B cell (primary cell): ENCODE measurements around the gene ASTL. TPM values are rescaled to one million over a fixed set of nuclear protein-coding genes. Genes with fewer than 3 reads are reported as not detected.

Experiments used
- ATAC-seq: fragments of 200-7000 bp; cut with Tn5 transposase; one replicate; pipeline ENCODE4 v1.10.0; 2021; ENCODE audit warnings: low read depth, mild to moderate bottlenecking, moderate number of reproducible peaks, moderate library complexity
- CTCF ChIA-PET: fragments of 350-600 bp; sonication (Branson Sonifier 250); formaldehyde crosslinking; loops from one replicate; lab custom pipeline; 2021; ENCODE audit warnings: antibody characterized with exemption, inconsistent platforms; lab: Charles Lee
- POLR2A ChIA-PET: fragments of 350-600 bp; sonication (Branson Sonifier 250); formaldehyde crosslinking; loops from one replicate; lab custom pipeline; 2021; ENCODE audit warnings: antibody characterized with exemption; lab: Charles Lee
- DNase-seq: peaks from one replicate; pipeline ENCODE4 v3.0.0; 2013
- H2AFZ ChIP-seq: 2 replicates; pipeline ENCODE4 v1.6.1; 2012; ENCODE audit warnings: mild to moderate bottlenecking, low read depth, low read length; ENCODE audit not compliant: insufficient read depth, poor library complexity, severe bottlenecking
- H3K27ac ChIP-seq, 2 donors: 1 replicate in 1 of 2; 2 replicates in 1 of 2; pipeline ENCODE4 v1.5.1; 2012 to 2013; ENCODE audit warnings: low read length in 2 of 2, mild to moderate bottlenecking in 2 of 2, moderate library complexity in 1 of 2
- H3K27me3 ChIP-seq, 4 experiments: fragments of 200-600 bp in 1 of 4; sonication (generic) in 1 of 4; replicated peaks in 1 of 4; 1 replicate in 2 of 4; 2 replicates in 2 of 4; pipeline versions ENCODE4 v1.6.1 to v1.7.0; 2013 to 2016; ENCODE audit warnings: low read length in 3 of 4, mild to moderate bottlenecking in 2 of 4, mixed read lengths in 1 of 4, moderate library complexity in 1 of 4; ENCODE audit not compliant: insufficient read depth in 4 of 4, control insufficient read depth in 3 of 4; ENCODE audit errors: control extremely low read depth in 1 of 4
- H3K36me3 ChIP-seq, 2 experiments: replicated peaks in 1 of 2; 1 replicate in 1 of 2; 2 replicates in 1 of 2; pipeline versions ENCODE4 v1.6.1 to v1.7.1; 2013; ENCODE audit warnings: low read length in 1 of 2; ENCODE audit not compliant: insufficient read depth in 2 of 2, control insufficient read depth in 1 of 2; ENCODE audit errors: control extremely low read depth in 1 of 2, extremely low read depth in 1 of 2
- H3K4me1 ChIP-seq, 2 donors: fragments of 200-600 bp in 1 of 2; sonication (generic) in 1 of 2; 1 replicate in 1 of 2; 2 replicates in 1 of 2; pipeline versions ENCODE4 v1.5.1 to v1.6.1; 2013 to 2017; ENCODE audit warnings: low read length in 2 of 2; ENCODE audit not compliant: control insufficient read depth in 2 of 2, insufficient read depth in 2 of 2
- H3K4me2 ChIP-seq: replicated peaks from 2 replicates; pipeline ENCODE3; 2012; ENCODE audit warnings: mild to moderate bottlenecking, low read depth, low read length; ENCODE audit not compliant: poor library complexity, severe bottlenecking
- H3K4me3 ChIP-seq, 5 experiments: fragments of 200-600 bp in 1 of 5; sonication (generic) in 1 of 5; 1 replicate in 3 of 5; 2 replicates in 2 of 5; pipeline versions ENCODE4 v1.5.1 to v1.7.0; 2011 to 2016; ENCODE audit warnings: low read length in 4 of 5, mild to moderate bottlenecking in 4 of 5, low read depth in 2 of 5, control low read depth in 1 of 5, moderate library complexity in 1 of 5; ENCODE audit not compliant: insufficient read depth in 1 of 5; ENCODE audit errors: control extremely low read depth in 1 of 5, extremely low read depth in 1 of 5
- H3K79me2 ChIP-seq: fragments of 200-600 bp; sonication (generic); one replicate; pipeline ENCODE4 v1.6.0; 2016; ENCODE audit warnings: low read length; ENCODE audit not compliant: control insufficient read depth, insufficient read depth
- H3K9ac ChIP-seq: fragments of 200-600 bp; sonication (generic); 2 replicates; pipeline ENCODE4 v1.6.1; 2017; ENCODE audit warnings: mild to moderate bottlenecking, low read length, moderate library complexity
- H3K9me3 ChIP-seq, 3 donors: one replicate each; pipeline versions ENCODE4 v1.6.1 to v1.7.1; 2013; ENCODE audit warnings: low read length in 2 of 3; ENCODE audit not compliant: control insufficient read depth in 2 of 3, insufficient read depth in 1 of 3; ENCODE audit errors: control extremely low read depth in 1 of 3
- H4K20me1 ChIP-seq: 2 replicates; pipeline ENCODE4 v1.6.0; 2012; ENCODE audit warnings: mild to moderate bottlenecking, low read length; ENCODE audit not compliant: insufficient read depth, control insufficient read depth, poor library complexity, severe bottlenecking
- H3K27ac Mint-ChIP-seq: one replicate; pipeline ENCODE4 v1.8.0; 2021; ENCODE audit warnings: mixed read lengths
- H3K27me3 Mint-ChIP-seq: one replicate; pipeline ENCODE4 v1.8.0; 2021; ENCODE audit warnings: mixed read lengths
- H3K4me1 Mint-ChIP-seq: one replicate; pipeline ENCODE4 v1.8.0; 2021; ENCODE audit warnings: mixed read lengths
- H3K4me3 Mint-ChIP-seq: one replicate; pipeline ENCODE4 v1.8.0; 2021; ENCODE audit warnings: mixed read lengths
- H3K9me3 Mint-ChIP-seq: one replicate; pipeline ENCODE4 v1.8.0; 2022; ENCODE audit warnings: mixed read lengths; ENCODE audit not compliant: insufficient read depth
- EZH2 ChIP-seq: IDR thresholded peaks from 2 replicates; pipeline ENCODE4 v1.6.1; 2012; ENCODE audit warnings: borderline replicate concordance, low read depth, mild to moderate bottlenecking, moderate library complexity, low read length; ENCODE audit not compliant: insufficient read depth, poor library complexity, severe bottlenecking
- WGBS: methylation state at CpG from one replicate; pipeline ENCODE4 v1.1.5; 2013; ENCODE audit warnings: missing lambda C conversion rate; ENCODE audit not compliant: insufficient coverage; 5-methylcytosine and 5-hydroxymethylcytosine counted together
- intact Hi-C: fragments of 100-400 bp; cut with micrococcal nuclease; formaldehyde crosslinking; loops from one replicate; pipeline ENCODE4 v1.10.0; 2022
- polyA plus RNA-seq: library from polyadenylated mRNA; depleted of rRNA; stranded (reverse); fragments of >200 nt; gene quantifications from 2 replicates; pipeline ENCODE4 v1.2.3, GENCODE V29; 2012
- total RNA-seq, 2 donors: library from RNA; stranded (reverse); fragments of 120-200 nt in 1 of 2; gene quantifications; 1 replicate in 1 of 2; 2 replicates in 1 of 2; pipeline versions ENCODE4 v1.2.3 to v1.2.4, GENCODE V29; 2013 to 2022
- TF ChIP-seq, protein P1 (sequence below): fragments of 200-600 bp; IDR thresholded peaks from one replicate; pipeline ENCODE4 v1.8.0; 2022; ENCODE audit warnings: antibody characterized with exemption, mild to moderate bottlenecking

The ASTL gene
- total and polyA plus RNA-seq, 2 donors (not counting 1 experiment from before 2014, with no cell fraction given): 0.15 to 0.59 TPM

DNA sequence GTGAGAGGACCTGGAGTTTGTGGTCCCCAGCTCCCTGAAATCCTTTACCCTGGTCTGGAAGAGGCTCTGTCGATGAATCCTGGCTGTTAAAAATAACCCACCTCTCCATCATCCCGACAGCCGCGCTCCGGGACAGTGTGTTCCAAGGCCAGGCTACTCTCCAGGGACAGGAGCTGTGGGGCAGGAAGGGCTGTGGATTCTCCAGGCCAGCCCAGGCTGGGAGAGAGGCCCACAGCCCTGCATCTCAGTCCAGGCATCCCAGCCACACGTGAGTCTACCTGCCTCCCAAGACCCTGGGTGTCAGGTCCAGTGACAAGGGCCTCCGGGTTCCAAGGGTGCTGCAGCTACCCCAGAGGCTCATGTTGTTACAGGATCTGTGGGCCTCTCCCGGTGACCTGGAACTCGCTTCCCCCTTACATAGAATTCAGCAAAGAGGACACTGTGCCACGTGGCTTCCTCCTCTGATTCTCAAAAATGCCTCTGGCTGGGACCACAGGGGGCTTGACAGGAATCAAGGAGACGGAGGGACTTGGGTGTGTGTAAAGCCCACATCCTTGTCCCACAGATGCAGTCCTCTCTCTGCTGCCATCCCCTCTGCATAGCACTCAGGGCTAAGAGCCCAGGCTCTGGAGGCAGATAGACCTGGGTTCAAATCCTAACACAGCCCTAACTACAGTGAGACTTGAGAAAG is 39.3 kb downstream of the ASTL start:
- no peaks in the 10 kb centered on the region for H3K36me3 ChIP-seq
- no peak overlapping the region for H3K9ac ChIP-seq
- Mint-ChIP-seq H3K4me3 (no peak overlapping the region), H3K9me3 (no peaks in the 10 kb centered on the region), H3K27ac (no peak overlapping the region), H3K27me3 (peaks cover 7% of the 10 kb centered on the region), H3K4me1 (no peaks in the 10 kb centered on the region)
- DNase-seq (peak; percentile 1), ATAC-seq (no peak)
- 100% methylated on average over 6 of the region's 11 CpGs for WGBS
- no peaks in the 10 kb centered on the region for H3K4me1 ChIP-seq
- H3K27me3 ChIP-seq: peaks cover 0 to under 1% (median 0%) of the 10 kb centered on the region in 4 experiments
- H3K9me3 ChIP-seq: no peaks in the 10 kb centered on the region
- POLR2A ChIA-PET: no interaction called here
- H3K4me2 ChIP-seq: no peak overlapping the region
- intact Hi-C loops: no loop called here
- TF ChIP-seq, protein P1, sequence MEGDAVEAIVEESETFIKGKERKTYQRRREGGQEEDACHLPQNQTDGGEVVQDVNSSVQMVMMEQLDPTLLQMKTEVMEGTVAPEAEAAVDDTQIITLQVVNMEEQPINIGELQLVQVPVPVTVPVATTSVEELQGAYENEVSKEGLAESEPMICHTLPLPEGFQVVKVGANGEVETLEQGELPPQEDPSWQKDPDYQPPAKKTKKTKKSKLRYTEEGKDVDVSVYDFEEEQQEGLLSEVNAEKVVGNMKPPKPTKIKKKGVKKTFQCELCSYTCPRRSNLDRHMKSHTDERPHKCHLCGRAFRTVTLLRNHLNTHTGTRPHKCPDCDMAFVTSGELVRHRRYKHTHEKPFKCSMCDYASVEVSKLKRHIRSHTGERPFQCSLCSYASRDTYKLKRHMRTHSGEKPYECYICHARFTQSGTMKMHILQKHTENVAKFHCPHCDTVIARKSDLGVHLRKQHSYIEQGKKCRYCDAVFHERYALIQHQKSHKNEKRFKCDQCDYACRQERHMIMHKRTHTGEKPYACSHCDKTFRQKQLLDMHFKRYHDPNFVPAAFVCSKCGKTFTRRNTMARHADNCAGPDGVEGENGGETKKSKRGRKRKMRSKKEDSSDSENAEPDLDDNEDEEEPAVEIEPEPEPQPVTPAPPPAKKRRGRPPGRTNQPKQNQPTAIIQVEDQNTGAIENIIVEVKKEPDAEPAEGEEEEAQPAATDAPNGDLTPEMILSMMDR: no peak
- TF ChIP-seq EZH2: no peak
- no peak overlapping the region for H2AFZ ChIP-seq
- no peak overlapping the region for H3K4me3 ChIP-seq
- H3K79me2 ChIP-seq: no peaks in the 10 kb centered on the region
- CTCF ChIA-PET: interaction anchor here (1.0 to 1.9 kb wide), 2 partner anchors 18 to 161 kb away, joined by 3 to 4 read pairs; no protein-coding TSS in a partner anchor
- no peaks in the 10 kb centered on the region for H4K20me1 ChIP-seq
- no peak overlapping the region for H3K27ac ChIP-seq
